Measurements from ENCODE around the gene SYT6. TPM values are rescaled to one million over a fixed set of nuclear protein-coding genes. Genes with fewer than 3 reads are reported as not detected.

Gene SYT6
- total RNA-seq (2022; extraction: Qiagen RNA extraction; ENCODE audit: low read depth) = 0.25 to 0.89 TPM (median 0.46 TPM) in 5 replicates

GRCh38 chr1:114153261-114154145, at the start of gene SYT6:
SYT6 (minus strand) TSS chr1:114153869; CDS start chr1:114153772, 97 bp downstream.

Other genes starting within 250 kb of the SYT6 start
- gene AP4B1, start 249.1 kb downstream of the SYT6 start, total RNA-seq (2022; extraction: Qiagen RNA extraction; ENCODE audit: low read depth) = 7.4 to 11.3 TPM (median 8.5 TPM) in 5 replicates
- gene DCLRE1B, start 248.5 kb downstream of the SYT6 start, total RNA-seq (2022; extraction: Qiagen RNA extraction; ENCODE audit: low read depth) = 7.3 to 9.7 TPM (median 8.8 TPM) in 5 replicates
- gene HIPK1, start 224.5 kb downstream of the SYT6 start, total RNA-seq (2022; extraction: Qiagen RNA extraction; ENCODE audit: low read depth) = 12.2 to 18.9 TPM (median 15.4 TPM) in 5 replicates
- gene OLFML3, start 174.4 kb downstream of the SYT6 start, total RNA-seq (2022; extraction: Qiagen RNA extraction; ENCODE audit: low read depth) = 3.4 to 5.4 TPM (median 4.0 TPM) in 5 replicates

Data from A549 treated with GW870086 at 1 μM for 4 hours (cell line).